ENCODE results near the gene NDC80.
A peak's percentile ranks its signal among the peaks of the same experiment; 100 is the strongest.
"Not testable (repeated sequence)": the region's sequence is repeated elsewhere in the genome, so short reads cannot be mapped to it uniquely, and the experiment has no call there.

NDC80 gene

DNA sequence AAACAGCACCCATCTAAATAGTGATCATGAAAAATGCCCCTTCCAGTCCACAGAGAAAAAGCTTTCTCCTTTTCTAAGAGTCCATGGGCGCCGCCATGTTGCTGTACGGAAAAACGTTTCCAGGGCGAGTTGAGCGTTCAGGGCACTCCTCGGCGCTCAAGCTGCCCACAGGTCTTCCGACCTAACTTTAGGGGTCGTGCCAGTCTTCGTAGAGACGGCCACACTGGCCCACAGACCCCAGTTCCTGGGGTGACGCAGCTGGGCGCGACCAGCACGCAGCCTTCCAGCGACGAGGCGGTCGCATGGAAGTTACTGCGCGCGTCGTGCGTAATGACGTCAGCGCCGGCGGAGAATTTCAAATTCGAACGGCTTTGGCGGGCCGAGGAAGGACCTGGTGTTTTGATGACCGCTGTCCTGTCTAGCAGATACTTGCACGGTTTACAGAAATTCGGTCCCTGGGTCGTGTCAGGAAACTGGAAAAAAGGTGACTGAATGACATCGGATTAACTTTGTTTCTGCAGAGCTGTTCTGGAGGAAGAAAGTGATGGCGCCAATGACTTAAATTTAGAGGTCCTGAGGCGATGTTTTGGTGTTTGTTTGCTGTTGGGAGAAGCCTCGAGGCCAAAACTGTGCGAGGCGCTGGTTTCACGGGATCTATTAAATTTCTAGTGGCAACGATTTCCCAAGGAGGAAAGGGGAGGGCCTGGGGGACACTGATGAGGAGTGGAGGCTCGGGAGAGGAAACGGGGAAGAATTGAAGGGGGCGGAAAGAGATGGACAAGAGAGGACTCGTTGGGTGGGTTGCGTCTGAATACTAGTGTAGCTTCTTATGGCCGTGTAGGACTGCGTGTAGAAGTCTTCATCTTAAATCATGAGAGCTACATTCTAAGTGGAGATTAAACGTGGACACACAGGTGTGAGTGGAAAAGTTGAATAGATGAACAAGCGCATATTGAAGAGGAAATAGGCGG is at the start of gene NDC80, which contains the start of gene METTL4:
Gene NDC80, plus strand, starts transcription at position 358 of the 971 bp plus-strand sequence. CDS start 1,429 bp downstream, outside the sequence.
Gene METTL4, minus strand, starts transcription at position 306 of the 971 bp plus-strand sequence. CDS start 4,289 bp downstream, outside the sequence.
- DNase-seq (ENCODE audit: low spot score) = peak; percentile 86

- no peak for DNase-seq (ENCODE audit: low spot score)
These were observed 49.2 kb upstream of the NDC80 start for GRCh38 chr18:2522112-2522511.

DNA sequence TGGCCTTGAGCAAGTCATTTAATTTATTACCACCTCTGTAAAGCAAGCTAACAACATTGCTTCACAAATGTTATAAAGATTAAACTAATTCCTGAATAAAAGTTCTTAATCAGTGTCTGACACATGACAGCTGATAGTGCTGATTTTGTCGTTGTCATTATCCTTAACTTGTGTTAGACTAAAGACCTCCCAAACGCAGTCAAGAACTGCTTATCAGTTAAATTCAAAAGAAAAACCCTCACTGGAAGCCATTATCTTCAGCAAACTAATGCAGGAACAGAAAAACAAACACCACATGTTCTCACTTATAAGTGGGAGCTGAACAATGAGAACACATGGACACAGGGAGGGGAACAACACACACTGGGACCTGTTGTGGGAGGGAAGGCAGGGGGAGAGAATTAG is 46.6 kb upstream of the NDC80 start:
- not testable (repeated sequence) for DNase-seq (ENCODE audit: low spot score)

DNA sequence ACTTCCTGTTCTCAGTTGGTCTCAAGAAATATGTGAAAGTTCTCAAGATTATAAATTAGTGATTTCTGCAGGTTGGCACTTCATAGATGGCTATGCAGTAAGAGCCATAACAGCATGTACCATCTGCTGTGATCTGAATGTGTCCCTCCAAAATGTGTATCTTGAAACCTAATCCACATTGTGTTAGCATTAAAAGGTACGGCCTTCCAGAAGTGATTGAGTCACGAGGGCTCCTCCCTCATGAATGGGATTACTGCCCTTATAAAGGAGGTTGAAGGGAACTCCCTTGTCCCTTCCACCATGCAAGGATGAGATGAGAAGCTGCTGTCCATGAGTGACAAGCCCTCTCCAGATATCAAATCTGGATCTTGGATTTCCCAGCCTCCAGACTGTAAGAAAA is 45.0 kb upstream of the NDC80 start:
- no peak for DNase-seq (ENCODE audit: low spot score)

DNA sequence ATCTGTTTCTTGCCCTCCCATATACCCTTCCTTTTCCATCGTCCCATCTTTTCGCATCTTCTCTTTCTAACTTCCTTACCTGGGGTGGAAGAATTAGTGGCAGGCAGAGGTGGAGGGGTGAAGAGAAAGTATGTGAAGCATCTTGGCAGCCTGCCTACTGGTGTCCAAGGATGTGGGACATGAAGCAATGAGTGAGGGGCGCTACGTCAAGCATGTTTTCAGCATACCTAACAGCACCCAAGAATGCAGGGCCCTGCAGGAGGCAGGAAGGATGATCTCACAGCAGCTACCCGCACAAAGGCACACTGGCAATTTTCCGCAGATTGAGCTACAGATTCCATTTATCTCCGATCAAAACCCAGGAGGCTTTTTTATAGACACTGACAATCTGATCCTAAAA is 42.2 kb upstream of the NDC80 start:
- DNase-seq (ENCODE audit: low spot score) = no peak

- no peak for DNase-seq (ENCODE audit: low spot score)
These were observed 39.6 kb upstream of the NDC80 start for GRCh38 chr18:2531751-2532150.

DNA sequence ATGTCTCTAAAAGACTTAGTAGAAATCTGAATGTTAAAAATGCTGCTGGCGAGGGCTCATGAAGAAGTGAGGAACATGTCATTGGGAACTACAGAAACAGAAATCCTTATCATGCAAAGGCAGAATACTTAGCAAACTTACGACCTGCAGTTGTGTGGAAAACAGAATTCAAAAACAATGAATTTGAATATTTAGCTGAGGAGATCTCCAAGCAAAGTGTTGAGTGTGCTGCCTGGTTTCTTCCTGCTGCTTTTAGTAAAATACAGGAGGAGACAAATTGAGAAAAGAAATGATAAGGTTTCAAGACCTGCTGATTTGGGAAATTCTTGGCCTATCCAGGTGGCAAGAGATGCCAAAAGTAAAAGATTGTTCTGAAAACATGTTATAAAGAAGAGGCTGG is 38.6 kb upstream of the NDC80 start:
- DNase-seq (ENCODE audit: low spot score) = no peak

- DNase-seq (ENCODE audit: low spot score) = no peak
These were observed 36.5 kb upstream of the NDC80 start for GRCh38 chr18:2534906-2535305.

GRCh38 chr18:2535419-2535910 is 35.9 kb upstream of the NDC80 start:
- DNase-seq (ENCODE audit: low spot score) = no peak

- DNase-seq (ENCODE audit: low spot score) = no peak
These were observed 35.3 kb upstream of the NDC80 start for GRCh38 chr18:2536063-2536462.

- no peak for DNase-seq (ENCODE audit: low spot score)
These were observed 34.9 kb upstream of the NDC80 start for GRCh38 chr18:2536493-2536892.

GRCh38 chr18:2537296-2537695 is 34.1 kb upstream of the NDC80 start:
- no peak for DNase-seq (ENCODE audit: low spot score)

DNA sequence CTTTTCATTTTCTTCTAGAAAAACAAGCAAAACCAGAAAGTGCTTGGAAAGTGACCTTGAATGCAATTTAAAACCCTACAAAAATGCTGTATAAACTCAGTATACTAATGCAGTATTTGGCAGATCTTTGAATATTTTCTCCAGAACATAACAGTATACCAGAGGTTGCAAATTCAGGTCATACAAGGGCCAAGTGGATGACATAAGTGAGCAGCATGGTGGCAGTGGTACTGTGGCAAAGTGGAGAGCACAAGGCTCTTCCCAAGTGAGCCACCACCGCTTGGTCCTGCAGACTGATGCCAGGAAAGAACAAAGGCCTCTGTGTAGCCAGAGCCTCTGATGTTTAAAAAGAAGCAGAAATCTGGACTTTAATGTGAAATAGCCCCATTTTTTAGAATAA is 33.1 kb upstream of the NDC80 start:
- no peak for DNase-seq (ENCODE audit: low spot score)

DNA sequence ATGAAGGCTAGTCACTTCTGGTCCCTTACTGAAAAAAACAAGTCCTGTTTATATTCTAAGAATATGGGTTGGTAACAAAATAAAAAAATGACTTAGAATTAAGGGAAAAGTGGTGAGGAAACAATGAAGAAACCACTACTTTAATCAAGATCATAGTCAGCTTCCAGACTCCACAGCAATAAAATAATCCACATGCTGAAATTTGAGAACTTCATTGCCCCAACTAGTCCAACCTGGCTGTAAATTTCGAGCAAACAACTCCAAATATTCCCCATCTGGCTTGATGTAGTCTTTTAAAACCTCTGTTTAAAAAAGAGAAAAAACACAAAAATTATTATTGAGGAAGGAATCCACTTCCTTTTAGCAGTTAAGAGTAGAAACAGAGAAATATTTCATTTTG is 32.5 kb upstream of the NDC80 start:
- no peak for DNase-seq (ENCODE audit: low spot score)

DNA sequence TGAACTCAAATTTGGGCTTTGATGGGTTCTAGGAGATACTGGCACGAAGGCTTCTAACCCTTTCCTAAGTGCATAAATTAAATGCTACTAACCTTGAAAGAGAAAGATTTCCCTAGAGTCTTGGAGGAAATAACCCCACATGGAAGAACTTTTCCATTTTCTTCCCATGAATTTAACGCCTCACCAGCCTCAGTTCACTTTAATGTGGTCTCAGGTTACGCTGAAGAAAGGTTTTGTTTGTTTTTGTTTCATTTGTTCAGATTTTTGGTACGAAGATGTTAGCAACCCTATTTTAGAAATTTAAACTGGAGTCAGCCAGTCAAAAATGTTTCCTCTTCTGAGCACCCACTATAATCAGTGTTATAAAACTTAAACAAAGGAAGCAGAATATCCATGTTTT is 30.8 kb upstream of the NDC80 start:
- DNase-seq (ENCODE audit: low spot score) = no peak

DNA sequence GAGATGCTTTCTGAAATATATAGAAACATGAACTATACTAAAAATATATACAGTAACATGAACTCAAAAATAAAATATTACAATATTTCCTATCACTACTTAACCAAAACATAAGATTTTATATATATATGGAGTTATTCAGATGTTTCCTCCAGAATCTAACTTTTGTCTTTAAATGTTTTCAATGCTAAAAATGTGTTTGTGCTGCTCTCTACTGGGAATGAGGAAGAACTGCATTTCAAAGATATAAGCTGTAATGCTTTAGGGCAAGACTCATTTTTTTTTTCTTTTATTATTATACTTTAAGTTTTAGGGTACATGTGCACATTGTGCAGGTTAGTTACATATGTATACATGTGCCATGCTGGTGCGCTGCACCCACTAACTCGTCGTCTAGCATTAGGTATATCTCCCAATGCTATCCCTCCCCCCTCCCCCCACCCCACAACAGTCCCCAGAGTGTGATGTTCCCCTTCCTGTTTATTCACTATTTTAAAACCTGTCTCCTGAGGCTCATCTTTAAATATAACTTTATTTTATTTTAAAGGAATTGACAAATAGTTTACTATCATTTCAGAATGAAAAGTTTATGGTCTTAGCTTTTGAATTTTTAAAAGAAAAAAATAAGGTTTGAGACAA is 29.3 kb upstream of the NDC80 start:
- peak; percentile 33 for DNase-seq (ENCODE audit: low spot score)

DNA sequence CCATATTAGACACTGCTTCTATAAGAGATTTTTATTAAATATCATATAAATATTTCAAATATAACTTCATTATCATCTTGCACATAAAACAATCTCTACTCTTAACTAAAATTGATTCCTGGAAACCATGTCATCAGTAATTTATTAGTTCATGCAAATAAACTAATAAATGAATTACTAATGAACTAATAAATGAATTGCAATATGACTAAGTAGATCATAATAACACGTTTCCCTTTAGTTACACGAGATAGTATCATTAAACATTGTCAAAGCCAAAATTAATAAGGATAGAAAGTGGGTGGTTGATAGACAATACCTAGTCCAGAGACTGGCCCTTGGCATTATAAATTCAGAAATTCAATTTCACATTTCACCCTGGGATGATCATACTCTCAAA is 26.2 kb upstream of the NDC80 start:
- no peak for DNase-seq (ENCODE audit: low spot score)

- peak; percentile 30 for DNase-seq (ENCODE audit: low spot score)
These were observed 23.8 kb upstream of the NDC80 start for GRCh38 chr18:2547477-2548087.

DNA sequence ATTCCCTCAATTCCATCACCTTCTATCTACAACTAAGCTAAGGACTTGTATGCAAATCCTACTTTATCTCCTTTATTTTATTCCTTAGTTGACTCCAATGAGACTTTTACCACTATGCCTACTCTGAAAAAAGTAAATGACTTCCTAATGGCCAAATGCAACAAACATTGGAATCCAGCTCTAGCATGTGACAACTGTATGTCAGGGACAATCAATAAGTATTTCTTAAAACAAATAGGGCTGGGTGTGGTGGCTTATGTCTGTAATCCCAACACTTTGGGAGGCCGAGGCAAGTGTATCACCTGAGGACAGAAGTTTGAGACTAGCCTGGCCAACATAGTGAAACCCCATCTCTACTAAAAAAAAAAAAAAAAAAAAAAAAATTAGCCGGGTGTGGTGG is 21.9 kb upstream of the NDC80 start:
- DNase-seq (ENCODE audit: low spot score) = no peak

DNA sequence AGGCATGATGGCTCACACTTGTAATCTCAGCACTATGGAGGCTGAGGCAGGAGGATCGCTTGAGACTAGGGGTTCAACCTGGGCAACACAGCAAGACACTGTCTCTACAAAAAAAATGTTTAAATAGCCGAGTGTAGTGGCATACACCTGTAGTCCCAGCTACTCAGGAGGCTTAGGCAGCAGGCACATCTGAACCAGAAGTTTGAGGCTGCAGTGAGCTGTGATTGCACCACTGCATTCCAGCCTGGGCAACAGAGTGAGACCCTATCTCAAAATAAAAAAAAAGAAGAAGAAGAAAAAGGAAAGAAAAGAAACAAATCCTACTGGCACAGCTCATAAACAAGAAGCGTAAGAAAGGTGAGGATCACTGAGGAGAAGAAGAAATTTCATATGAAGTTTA is 19.9 kb upstream of the NDC80 start:
- no peak for DNase-seq (ENCODE audit: low spot score)

DNA sequence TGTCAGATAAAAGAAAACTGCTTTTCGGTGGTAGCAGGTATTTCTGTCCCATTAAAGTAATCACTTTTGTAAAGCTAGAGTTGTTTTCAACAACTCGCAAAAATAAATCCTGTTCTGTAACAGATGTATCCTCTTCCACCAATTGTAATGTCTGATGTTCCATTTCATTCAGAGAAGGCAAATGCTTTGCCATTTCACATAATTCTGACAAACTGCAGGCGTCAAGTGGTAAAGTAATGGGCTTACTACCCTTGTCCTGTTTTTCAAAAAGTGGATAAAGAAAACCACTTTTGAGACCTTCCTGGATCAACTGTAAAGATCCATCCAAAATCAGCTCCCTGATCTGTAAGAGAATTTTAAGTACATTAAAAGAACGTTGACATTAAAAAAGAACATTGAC is 16.7 kb upstream of the NDC80 start:
- DNase-seq (ENCODE audit: low spot score) = no peak

- no peak for DNase-seq (ENCODE audit: low spot score)
These were observed 15.5 kb upstream of the NDC80 start for GRCh38 chr18:2555895-2556294.

DNA sequence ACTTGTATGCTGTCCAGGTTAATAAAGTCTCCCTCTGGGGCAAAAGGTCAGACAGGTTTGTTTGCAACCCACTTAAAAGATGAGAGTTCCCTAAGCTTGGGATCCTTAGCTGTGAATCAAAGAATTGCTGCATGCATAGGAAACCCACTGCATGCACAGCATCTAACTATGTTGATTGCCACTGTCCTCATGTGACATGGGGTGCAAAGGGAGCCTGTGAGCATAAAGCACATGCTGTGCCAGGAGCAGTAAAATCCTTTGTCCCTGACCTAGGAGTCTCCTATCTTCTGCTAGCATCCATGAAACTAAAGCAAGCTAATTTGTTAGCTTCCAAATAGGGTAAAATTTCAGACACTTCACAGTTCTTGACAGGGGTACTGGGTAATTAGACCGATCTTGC is 13.8 kb upstream of the NDC80 start:
- no peak for DNase-seq (ENCODE audit: low spot score)
